Glomerular visceral epithelial cell (primary cell): ENCODE results near the gene CPT1C.
"Not testable (repeated sequence)": the region's sequence is repeated elsewhere in the genome, so short reads cannot be mapped to it uniquely, and the experiment has no call there.

Experiments used
- DNase-seq: peaks from one replicate; pipeline ENCODE4 v3.0.0-alpha.2; 2016; ENCODE audit errors: extremely low spot score

Gene CPT1C

DNA sequence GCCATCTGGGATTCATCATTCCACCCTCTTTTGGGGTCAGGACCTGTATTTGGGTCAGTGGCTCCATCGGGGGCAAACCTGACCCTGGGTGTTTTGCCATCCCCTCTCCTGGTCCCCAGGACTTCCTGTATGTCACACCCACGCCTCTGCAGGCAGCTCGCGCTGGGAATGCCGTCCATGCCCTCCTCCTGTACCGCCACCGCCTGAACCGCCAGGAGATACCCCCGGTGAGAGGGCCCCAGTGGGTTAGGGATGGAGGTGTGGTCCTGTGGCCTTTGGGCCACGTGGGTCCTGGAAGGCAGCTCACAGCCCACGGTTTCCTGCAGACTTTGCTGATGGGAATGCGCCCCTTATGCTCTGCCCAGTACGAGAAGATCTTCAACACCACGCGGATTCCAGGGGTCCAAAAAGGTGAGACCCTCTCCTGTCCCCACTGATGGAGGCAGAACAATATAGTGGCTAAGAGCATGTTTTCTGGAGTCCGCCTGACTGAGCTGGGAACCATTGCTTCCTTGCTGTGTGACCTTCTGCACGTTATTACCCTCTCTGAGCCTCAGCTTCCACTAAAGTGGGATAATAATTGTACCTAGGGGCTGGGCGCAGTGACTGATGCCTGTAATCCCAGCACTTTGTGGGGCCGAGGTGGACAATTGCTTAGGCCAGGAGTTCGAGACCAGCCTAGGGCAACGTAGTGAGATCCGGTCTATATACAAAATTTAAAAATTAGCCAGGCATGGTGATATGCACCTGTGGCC, 14.1 kb downstream of the CPT1C start:
- DNase-seq, result no peak

DNA sequence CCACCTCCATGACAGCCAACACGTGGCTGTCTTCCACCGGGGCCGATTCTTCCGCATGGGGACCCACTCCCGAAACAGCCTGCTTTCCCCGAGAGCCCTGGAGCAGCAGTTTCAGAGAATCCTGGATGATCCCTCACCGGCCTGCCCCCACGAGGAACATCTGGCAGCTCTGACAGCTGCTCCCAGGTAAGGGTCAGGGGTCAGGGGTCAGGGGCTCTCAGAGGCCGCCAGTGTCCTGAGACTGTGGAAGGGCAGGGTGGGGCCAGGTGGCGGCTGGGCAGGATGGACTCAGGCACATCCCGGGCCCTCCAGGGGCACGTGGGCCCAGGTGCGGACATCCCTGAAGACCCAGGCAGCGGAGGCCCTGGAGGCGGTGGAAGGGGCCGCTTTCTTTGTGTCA, 15.0 kb downstream of the CPT1C start:
- DNase-seq, result no peak

DNA sequence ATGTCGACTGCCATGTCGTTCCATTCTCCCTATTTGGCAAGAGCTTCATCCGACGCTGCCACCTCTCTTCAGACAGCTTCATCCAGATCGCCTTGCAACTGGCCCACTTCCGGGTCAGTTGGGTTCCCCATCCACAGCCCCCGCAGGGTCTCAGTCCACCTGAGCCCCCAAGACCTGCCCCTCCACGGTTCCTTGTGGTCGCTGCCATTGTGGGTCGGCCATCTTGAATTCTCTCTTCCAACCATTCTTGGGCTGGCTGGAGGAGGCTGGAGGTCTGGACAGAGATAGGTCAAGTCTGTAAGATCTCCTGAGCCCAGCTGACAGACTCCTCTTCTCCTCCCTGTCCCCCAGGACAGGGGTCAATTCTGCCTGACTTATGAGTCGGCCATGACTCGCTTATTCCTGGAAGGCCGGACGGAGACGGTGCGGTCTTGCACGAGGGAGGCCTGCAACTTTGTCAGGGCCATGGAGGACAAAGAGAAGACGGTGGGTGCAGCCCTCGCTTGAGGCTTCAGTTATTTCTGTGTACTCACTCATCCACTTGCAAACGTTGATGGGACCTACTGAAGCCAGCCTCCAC, 19.5 kb downstream of the CPT1C start:
- DNase-seq, result peak; percentile 50

DNA sequence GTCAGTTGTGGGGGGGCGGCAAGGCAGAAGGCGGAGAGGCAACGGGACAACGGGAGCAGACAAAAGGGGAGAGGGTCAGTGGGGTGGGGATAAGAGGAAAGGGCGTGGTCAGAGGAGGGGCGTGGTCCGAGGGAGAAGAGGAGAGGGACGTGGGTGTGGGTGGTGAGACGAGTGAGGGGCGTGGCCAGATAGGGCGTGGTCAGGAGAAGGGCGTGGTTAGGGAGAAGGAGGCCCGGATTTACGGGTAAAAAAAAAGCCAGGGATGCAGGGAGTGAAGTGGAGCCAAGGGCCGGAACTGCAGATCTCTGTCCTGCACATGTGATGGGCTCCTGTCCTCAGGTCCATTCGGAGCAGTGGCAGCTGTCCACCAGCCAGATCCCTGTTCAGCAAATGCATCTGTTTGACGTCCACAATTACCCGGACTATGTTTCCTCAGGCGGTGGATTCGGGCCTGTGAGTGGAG, 21.5 kb downstream of the CPT1C start:
- no peak for DNase-seq

DNA sequence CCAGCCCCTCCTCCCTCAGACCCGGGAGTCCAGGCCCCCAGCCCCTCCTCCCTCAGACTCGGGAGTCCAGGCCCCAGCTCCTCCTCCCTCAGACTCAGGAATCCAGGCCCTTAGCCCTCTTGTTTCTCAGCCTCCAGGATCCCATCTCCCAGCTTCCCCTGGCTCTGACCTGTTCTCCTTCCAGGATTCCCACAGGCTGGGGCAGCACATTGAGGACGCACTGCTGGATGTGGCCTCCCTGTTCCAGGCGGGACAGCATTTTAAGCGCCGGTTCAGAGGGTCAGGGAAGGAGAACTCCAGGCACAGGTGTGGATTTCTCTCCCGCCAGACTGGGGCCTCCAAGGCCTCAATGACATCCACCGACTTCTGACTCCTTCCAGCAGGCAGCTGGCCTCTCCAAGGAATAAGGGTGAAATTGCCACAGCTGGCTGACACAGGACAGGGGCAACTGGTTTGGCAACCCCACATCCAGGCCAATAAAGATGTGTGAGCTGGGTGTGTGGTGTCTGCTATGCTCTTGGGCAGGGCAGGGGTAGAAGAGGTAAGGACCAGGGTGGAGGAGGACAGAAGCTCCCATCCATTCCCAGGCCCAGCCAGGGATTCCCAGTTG, 22.4 kb downstream of the CPT1C start:
- no peak for DNase-seq

DNA sequence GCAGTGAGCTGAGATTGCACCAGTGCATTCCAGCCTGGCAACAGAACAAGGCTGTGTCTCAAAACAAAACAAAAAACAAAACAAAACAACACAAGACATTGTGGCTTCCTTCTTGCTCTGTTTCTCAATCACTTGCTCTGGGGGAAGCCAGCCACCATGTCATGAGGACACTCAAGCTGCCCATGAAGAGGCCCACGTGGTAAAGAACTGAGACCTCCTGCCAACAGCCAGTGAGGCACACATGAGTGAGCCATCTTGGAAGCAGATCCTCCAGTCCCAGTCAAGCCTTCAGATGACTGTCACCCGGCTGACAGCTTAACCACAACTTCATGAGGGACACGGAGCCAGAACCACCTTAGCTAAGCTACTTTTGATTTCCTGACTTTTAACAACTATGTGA, 25.2 kb downstream of the CPT1C start:
- DNase-seq, result no peak

DNA sequence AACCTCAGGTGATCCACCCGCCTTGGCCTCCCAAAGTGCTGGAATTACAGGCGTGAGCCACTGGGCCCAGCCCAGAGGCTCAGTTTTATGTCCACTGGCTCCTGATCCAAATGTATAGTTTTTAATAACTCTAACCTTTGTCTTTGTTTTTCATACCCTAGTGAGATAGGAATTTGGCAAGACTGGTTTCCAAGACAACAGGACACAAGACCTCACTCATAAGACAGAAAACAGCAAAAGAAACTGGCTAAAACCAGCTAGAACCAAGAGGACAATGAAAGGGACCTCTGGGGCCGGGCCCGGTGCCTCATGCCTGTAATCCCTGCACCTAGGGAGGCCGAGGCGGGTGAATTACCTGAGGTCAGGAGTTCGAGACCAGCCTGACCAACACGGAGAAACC, 27.6 kb downstream of the CPT1C start:
- DNase-seq, result no peak

DNA sequence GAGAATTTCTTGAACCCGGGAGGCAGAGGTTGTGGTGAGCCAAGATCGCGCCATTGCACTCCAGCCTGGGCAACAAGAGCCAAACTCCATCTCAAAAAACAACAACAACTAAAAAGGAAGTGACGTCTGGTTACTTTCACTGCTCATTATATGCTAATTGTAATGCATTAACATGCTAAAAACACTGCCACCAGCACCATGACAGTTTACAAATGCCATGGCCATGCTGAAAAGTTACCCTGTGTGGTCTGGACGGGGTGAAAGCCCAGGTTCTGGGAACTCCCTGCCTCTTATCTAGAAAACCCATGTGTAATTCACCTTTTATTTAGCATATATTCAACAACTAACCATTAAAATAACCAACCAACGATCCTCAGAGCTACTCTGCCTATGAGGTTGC, 28.1 kb downstream of the CPT1C start:
- DNase-seq, result no peak

DNA sequence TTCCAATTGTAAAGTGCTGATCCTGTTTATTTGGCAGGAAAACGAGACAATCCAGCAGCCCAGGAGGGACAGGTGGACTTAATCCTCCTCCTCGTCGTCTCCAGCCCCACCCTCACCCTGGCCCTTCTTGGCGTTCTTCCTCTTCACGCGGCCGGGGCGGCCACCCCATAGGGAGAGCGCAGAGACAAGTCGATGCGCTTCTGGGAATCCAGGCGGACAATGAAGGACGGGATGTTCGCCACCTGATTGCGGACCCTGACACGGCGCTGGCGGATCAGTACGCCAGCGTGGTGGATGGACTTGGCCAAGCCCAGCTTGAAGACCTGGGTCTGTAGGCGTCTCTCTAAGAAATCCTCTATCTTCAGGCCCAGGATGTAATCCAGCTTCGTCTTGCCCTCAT, 28.5 kb downstream of the CPT1C start:
- DNase-seq, result not testable (repeated sequence)

DNA sequence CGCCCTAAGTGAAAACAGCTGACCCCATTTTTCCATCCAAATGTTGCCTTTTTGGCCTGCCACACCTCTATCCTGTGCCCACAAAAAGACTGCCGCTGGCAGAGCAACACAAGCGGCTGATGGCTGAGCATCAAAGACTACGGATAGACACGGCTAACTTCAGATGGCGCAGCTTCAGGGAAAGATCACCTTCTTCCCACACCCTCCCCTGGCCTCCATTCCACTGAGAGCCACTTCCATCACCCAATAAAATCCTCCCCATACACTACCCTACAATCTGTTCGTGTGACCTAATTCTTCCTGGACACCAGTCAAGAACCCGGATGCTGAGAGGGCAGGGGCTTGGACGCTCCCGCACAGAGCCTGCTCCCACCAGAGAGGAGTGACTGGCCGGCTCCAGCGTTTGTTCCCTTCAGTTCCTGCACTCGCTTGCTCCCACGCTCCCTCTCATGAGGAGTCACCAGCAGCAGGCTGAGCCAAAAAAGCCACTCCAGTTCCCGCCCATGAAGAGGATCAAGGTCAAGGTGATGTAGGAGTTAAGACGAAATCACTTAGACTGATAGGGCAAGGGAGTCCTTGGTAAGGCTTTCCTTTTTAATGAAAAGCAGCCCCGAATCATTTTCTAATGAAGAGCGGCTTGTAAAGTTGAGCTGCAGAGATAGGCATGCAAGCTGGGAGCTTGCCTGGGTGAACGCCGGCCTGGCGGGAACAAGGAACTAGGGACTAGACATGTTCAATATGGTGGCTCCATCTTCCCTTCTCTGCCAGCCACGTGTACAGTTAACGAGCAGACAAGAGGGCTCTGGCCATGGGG, 36.5 kb downstream of the CPT1C start:
- no peak for DNase-seq

DNA sequence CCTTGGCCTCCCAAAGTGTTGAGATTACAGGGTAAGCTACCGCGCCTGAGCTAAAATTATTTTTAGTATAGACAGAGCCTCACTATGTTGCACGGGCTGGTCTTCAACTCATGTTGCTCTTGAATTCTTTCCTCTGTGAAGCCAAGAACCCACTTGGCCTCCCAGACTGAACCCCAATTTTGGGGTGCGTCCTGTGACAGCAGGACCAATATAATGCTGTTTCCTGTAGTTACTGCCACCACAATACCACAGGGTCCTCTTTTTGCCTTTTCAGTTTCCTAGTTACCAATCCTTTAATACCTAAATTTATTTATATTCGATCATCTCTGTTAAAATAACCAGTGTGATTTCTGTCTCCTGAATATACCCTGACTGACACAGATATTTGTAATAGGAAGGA, 39.2 kb downstream of the CPT1C start:
- DNase-seq, result no peak

DNA sequence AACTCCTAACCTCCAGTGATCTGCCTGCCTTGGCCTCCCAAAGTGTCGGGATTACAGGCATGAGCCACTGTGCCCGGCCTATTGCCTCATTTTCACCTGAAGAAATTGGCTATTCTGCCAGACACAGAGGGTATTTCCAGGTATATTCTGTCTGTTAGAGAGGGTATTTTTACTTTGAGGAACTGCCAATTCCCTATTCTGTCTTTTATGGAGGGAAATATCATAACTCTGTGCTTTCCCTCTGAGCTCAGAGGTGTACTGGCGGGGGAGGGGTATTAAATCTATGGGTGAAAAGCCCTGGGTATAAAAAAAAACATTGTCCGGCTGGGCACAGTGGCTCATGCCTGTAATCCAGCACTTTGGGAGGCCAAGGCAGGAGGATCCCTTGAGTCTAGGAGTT, 47.4 kb downstream of the CPT1C start:
- DNase-seq, result no peak

DNA sequence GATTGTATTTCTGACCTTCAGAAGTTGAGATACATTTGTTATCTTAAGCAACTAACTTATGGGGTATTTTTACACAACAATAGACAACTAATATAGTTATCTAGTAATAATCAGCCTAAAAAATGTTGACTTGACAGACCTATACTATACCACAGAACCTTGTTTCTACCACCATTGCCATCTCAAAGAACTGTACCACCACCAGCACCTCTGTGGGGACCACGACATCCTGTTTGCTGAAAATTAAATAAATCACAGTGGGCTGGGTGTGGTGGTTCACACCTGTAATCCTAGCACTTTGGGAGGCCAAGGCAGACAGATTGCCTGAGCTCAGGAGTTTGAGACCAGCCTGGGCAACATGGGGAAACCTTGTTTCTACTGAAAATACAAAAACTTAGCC, 48.2 kb downstream of the CPT1C start:
- no peak for DNase-seq

DNA sequence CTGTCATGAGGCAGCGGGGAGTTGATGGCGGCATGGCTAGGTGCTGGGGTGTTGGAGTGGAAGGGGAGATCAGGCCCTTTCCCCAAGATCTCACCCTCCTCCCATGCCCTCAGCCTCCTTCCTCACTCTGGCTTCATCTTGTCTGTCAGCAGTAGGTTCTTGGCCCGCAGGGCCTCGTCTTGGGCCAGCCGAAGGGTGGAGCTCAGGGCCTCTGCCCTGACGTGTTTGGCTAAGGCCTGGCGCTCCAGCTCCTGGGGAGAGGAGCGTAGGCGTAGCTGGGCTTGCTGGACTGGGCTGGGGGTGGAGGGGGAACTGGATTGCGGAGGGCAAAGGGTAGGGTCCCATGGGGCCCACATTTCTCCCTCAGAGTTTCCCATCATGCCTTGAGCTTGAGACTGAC, 49.0 kb downstream of the CPT1C start:
- DNase-seq, result no peak

DNA sequence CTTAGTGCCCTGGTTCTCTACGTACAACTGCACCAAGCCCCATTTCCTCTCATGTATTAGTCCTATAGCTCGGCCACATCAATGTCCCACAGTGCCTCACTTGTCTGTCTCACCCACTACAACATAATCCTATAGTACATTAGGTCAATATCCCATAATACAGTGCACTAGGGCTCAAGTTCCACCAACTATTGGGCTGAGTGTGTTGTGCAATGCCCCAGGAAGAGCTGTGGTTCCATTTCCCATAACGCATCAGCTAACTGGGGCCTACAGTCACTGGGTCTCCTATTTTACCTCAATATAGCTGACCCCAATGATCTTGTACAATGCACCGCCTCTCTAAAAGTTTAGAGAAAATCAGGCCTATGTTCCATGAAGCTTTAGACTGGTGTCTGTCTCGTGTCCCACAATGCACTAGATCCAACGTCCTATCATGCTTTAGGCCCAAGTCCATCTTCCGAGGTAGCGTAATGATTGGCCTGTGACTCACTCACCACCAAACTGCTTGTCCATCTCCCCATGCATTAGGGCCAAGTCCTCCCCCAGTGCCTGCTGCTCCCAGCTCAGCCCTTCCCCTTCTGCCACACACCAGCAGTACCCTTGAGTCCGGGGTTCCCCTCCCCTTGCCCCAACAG, 50.4 kb downstream of the CPT1C start:
- DNase-seq, result peak; percentile 35

DNA sequence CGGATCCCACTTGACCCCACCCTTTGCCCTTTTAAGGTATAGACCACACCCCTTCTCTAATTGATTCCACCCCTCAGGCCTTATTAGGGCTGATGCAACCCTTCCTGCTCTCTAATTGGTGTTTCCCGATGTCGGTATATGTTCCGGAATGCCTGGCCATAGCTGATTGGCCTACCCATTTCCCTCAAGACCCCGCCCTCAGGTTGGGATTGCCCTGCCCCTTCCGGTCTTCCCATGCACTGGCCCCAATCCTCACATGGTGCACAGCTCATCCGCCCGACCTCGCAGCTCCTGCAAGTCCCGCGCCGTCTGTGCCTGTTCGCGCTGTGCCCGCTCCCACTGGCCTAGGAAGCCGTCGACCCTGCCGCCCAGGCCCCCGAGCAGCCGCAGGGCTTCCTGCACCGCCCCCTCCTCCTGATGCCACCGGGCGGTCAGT, 54.0 kb downstream of the CPT1C start:
- DNase-seq, result no peak

DNA sequence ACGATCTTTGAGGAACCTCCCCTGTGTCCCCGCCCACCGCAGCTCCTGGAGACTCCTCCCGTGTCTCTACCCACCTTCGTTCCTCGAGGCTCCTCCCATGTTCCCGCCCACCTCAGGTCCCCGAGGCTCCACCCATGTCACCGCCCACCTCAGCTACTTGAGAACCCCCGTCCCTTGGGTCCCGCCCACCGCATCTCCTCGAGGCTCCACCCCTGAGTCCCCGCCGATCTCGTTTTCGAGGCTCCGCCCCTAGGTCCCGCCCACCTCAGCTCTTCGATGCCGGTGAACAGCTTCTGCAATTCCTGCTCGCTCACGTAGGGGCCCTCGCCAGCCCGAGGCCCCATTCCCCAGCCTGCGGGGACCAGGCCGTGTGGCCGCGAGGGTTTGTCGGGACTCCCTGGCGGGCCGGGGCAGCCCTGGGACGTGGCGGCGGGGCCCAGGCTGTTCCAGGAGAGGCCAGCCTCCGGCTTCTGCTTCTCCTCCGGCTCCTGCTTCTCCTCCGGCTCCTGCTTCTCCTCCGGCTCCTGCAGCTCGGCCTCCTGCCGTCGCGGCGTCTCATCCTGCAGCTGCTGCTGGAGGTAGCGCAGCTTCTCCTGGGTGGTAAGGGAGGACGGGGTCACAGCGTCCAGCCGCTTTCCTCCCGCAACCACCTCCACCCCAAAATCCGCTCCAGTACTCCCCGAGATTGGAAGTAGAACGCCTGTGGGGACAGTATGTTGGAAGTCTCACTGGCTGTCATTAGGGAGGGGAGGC, 55.5 kb downstream of the CPT1C start:
- DNase-seq, result no peak

DNA sequence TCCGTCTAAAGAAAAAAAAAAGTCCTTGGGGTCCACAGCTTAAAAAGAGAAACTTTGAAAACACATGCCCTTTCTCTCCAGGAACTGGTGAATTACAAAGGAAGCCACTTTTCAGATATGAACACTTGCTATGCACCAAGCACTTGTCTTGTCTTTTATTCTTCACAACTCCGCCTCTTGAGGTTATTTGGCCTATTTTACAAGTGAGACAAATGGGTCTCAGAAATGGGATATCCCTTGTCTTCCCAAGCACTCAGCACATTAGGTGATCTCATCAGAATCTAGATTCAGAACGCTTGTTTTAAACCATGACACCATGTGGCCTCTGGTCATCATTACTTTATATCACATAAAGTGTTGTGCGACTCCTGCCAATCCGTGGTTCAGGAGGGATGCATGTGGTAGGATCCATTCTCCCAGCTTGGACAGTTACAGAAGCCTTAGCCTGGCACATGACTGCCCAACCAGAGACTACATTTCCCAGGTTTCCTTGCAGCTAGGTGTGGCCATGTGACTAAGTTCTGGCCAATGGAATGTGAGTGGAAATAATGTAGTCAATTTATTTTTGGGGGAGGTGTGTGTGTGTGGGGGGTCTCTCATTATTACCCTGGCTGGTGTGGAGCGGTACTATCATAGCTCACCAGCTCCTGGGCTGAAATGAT, 58.3 kb downstream of the CPT1C start:
- DNase-seq, result no peak

DNA sequence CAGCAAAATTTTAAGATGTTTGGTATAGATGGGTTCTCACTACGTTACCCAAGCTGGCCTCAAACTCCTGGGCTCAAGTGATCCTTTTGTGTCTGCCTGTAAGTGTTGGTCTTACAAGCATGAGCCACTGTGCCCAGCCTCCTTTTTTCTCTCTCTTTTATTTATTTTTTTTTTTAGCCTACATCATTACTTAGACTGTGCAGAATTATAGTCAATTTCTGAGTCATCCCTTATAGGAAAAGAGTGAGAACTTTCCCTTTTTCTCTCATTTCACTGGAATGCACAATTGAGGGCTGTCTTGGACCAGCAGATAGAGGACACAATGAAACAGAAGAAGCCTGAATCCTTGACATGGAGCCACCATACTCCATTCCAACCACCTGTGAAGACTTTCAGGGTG, 58.9 kb downstream of the CPT1C start:
- DNase-seq, result no peak

DNA sequence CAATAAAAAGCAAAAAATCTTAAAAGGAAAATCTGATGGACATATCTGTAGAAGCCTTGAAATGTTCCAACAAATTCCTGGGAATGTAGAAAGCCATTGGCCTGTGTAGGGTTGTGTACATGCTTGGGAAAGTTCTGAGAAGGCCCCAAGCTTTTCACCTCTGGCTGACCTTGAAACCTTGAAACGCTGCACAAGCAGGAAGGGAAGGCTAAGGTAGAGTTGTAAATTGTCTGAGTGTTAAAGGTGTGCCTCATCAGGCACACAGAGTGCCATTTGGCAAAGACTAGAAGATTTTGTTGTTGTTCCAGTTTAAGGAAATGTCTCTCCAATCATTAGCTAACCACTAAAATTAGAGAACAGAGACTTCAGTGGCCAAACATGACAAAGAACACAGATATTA, 61.8 kb downstream of the CPT1C start:
- no peak for DNase-seq

DNA sequence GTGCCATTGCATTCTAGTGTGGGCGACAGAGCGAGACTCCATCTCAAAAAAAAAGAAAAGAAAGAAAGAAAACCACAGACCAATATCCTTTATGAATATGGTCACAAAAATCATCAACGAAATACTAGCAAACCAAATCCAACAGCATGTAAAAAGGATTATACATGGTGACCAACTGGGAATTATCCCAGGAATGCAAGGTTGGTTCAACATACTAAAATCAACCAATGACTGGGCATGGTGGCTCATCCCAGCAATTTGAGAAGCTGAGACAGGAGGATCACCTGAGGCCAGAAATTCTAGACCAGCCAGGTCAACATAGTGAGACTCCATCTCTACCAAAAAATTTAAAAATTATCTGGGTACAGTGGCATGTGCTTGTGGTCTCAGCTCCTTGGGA, 65.0 kb downstream of the CPT1C start:
- no peak for DNase-seq
